IPS-18a (cell line): ENCODE results near the gene MIEF2.

Source experiments
- H3K27ac ChIP-seq: one replicate; pipeline ENCODE4 v1.5.1; 2013; ENCODE audit warnings: low read length
- H3K27me3 ChIP-seq: one replicate; pipeline ENCODE4 v1.6.1; 2013; ENCODE audit warnings: mild to moderate bottlenecking, low read length; ENCODE audit not compliant: control insufficient read depth, insufficient read depth
- H3K36me3 ChIP-seq: one replicate; pipeline ENCODE4 v1.6.1; 2013; ENCODE audit warnings: low read depth, low read length; ENCODE audit not compliant: control insufficient read depth
- H3K4me1 ChIP-seq: one replicate; pipeline ENCODE4 v1.6.1; 2013; ENCODE audit warnings: low read depth, low read length; ENCODE audit not compliant: control insufficient read depth
- H3K4me3 ChIP-seq: one replicate; pipeline ENCODE4 v1.5.1; 2013; ENCODE audit warnings: low read length
- H3K9ac ChIP-seq: one replicate; pipeline ENCODE4 v1.6.1; 2013; ENCODE audit warnings: mild to moderate bottlenecking, low read length, moderate library complexity
- H3K9me3 ChIP-seq: one replicate; pipeline ENCODE4 v1.6.1; 2013; ENCODE audit warnings: low read depth, low read length; ENCODE audit not compliant: control insufficient read depth

The MIEF2 gene

GRCh38 chr17:18238299-18238698 is 22.2 kb upstream of the MIEF2 start:
- H3K9ac ChIP-seq = no peak overlapping the region
- no peaks in the 10 kb centered on the region for H3K27me3 ChIP-seq

GRCh38 chr17:18240449-18240848 is 20.0 kb upstream of the MIEF2 start:
- Histone ChIP-seq H3K27ac (no peak overlapping the region), H3K9me3 (no peaks in the 10 kb centered on the region), H3K9ac (no peak overlapping the region), H3K36me3 (peaks cover 54% of the 10 kb centered on the region), H3K4me3 (no peak overlapping the region), H3K4me1 (no peaks in the 10 kb centered on the region), H3K27me3 (no peaks in the 10 kb centered on the region)

More at GRCh38 chr17:18238299-18238698, 22.2 kb upstream of the MIEF2 start:
- no peak overlapping the region for H3K27ac ChIP-seq
- no peaks in the 10 kb centered on the region for H3K9me3 ChIP-seq
- no peak overlapping the region for H3K4me3 ChIP-seq
- H3K36me3 ChIP-seq = peaks cover 67% of the 10 kb centered on the region
- H3K4me1 ChIP-seq = no peaks in the 10 kb centered on the region

- Histone ChIP-seq H3K4me3 (no peak overlapping the region), H3K27me3 (no peaks in the 10 kb centered on the region), H3K27ac (no peak overlapping the region), H3K9me3 (no peaks in the 10 kb centered on the region), H3K36me3 (peaks cover 58% of the 10 kb centered on the region), H3K9ac (no peak overlapping the region), H3K4me1 (peaks cover 2% of the 10 kb centered on the region)
Observed at GRCh38 chr17:18241229-18241871, 19.1 kb upstream of the MIEF2 start.

GRCh38 chr17:18245038-18245776 is 15.3 kb upstream of the MIEF2 start:
- H3K36me3 ChIP-seq = peaks cover 41% of the 10 kb centered on the region
- H3K27ac ChIP-seq = no peak overlapping the region

GRCh38 chr17:18246109-18246725 is 14.2 kb upstream of the MIEF2 start:
- peaks cover 47% of the 10 kb centered on the region for H3K36me3 ChIP-seq
- H3K9ac ChIP-seq = no peak overlapping the region

More at GRCh38 chr17:18245038-18245776, 15.3 kb upstream of the MIEF2 start:
- H3K9ac ChIP-seq = no peak overlapping the region
- no peaks in the 10 kb centered on the region for H3K9me3 ChIP-seq
- no peaks in the 10 kb centered on the region for H3K27me3 ChIP-seq
- H3K4me1 ChIP-seq = peaks cover 6% of the 10 kb centered on the region
- H3K4me3 ChIP-seq = no peak overlapping the region

GRCh38 chr17:18246880-18247612 is 13.4 kb upstream of the MIEF2 start:
- H3K36me3 ChIP-seq = peaks cover 50% of the 10 kb centered on the region
- H3K4me1 ChIP-seq = peaks cover 6% of the 10 kb centered on the region
- H3K4me3 ChIP-seq = peak overlapping the region; percentile 66
- no peaks in the 10 kb centered on the region for H3K9me3 ChIP-seq
- H3K9ac ChIP-seq = peak overlapping the region; percentile 70
- peak overlapping the region; percentile 70 for H3K27ac ChIP-seq
- H3K27me3 ChIP-seq = no peaks in the 10 kb centered on the region

More at GRCh38 chr17:18246109-18246725, 14.2 kb upstream of the MIEF2 start:
- no peaks in the 10 kb centered on the region for H3K27me3 ChIP-seq
- H3K4me1 ChIP-seq = peaks cover 6% of the 10 kb centered on the region
- no peaks in the 10 kb centered on the region for H3K9me3 ChIP-seq
- peak overlapping the region; percentile 51 for H3K4me3 ChIP-seq
- H3K27ac ChIP-seq = no peak overlapping the region

GRCh38 chr17:18247613-18248001 is 12.9 kb upstream of the MIEF2 start:
- H3K27ac ChIP-seq = no peak overlapping the region
- peak overlapping the region; percentile 66 for H3K4me3 ChIP-seq
- no peaks in the 10 kb centered on the region for H3K9me3 ChIP-seq
- peaks cover 55% of the 10 kb centered on the region for H3K36me3 ChIP-seq
- H3K4me1 ChIP-seq = peaks cover 6% of the 10 kb centered on the region
- H3K9ac ChIP-seq = no peak overlapping the region
- no peaks in the 10 kb centered on the region for H3K27me3 ChIP-seq

- Histone ChIP-seq H3K27me3 (no peaks in the 10 kb centered on the region), H3K4me1 (peaks cover 6% of the 10 kb centered on the region), H3K27ac (no peak overlapping the region), H3K9ac (no peak overlapping the region), H3K36me3 (peaks cover 62% of the 10 kb centered on the region), H3K9me3 (no peaks in the 10 kb centered on the region), H3K4me3 (no peak overlapping the region)
Observed at GRCh38 chr17:18248300-18248731, 12.1 kb upstream of the MIEF2 start.

- peaks cover 64% of the 10 kb centered on the region for H3K36me3 ChIP-seq
- H3K4me1 ChIP-seq = peaks cover 6% of the 10 kb centered on the region
- H3K27me3 ChIP-seq = no peaks in the 10 kb centered on the region
- H3K4me3 ChIP-seq = no peak overlapping the region
- H3K27ac ChIP-seq = no peak overlapping the region
- no peak overlapping the region for H3K9ac ChIP-seq
- no peaks in the 10 kb centered on the region for H3K9me3 ChIP-seq
Observed at GRCh38 chr17:18248811-18249210, 11.7 kb upstream of the MIEF2 start.

GRCh38 chr17:18250259-18250658 is 10.2 kb upstream of the MIEF2 start:
- Histone ChIP-seq H3K9me3 (no peaks in the 10 kb centered on the region), H3K36me3 (peaks cover 73% of the 10 kb centered on the region), H3K27ac (no peak overlapping the region)

GRCh38 chr17:18250708-18251107 is 9.8 kb upstream of the MIEF2 start:
- Histone ChIP-seq H3K27ac (no peak overlapping the region), H3K36me3 (peaks cover 69% of the 10 kb centered on the region), H3K4me3 (no peak overlapping the region), H3K9me3 (no peaks in the 10 kb centered on the region), H3K4me1 (peaks cover 6% of the 10 kb centered on the region), H3K27me3 (no peaks in the 10 kb centered on the region), H3K9ac (no peak overlapping the region)

More at GRCh38 chr17:18250259-18250658, 10.2 kb upstream of the MIEF2 start:
- Histone ChIP-seq H3K4me3 (no peak overlapping the region), H3K9ac (no peak overlapping the region), H3K27me3 (no peaks in the 10 kb centered on the region), H3K4me1 (peaks cover 6% of the 10 kb centered on the region)
